Mononuclear cell (primary cell): ENCODE data around the gene COMMD9. TPM values are rescaled to one million over a fixed set of nuclear protein-coding genes. Genes with fewer than 3 reads are reported as not detected.

Source experiments
- H3K27me3 ChIP-seq: 2 replicates; pipeline ENCODE4 v1.6.0; 2011; ENCODE audit warnings: low read length, control low read depth; ENCODE audit not compliant: insufficient read depth
- H3K4me1 ChIP-seq: 2 replicates; pipeline ENCODE4 v1.5.1; 2011; ENCODE audit warnings: mild to moderate bottlenecking, low read length, control low read depth; ENCODE audit not compliant: insufficient read depth
- H3K4me3 ChIP-seq: 2 replicates; pipeline ENCODE4 v1.5.1; 2011; ENCODE audit warnings: mild to moderate bottlenecking, low read length, moderate library complexity
- H3K9me3 ChIP-seq: 2 replicates; pipeline ENCODE4 v1.5.1; 2011; ENCODE audit warnings: low read depth, mild to moderate bottlenecking, control low read depth, low read length
- total RNA-seq: library from RNA; depleted of rRNA; stranded (reverse); fragments of >200 nt; gene quantifications from one replicate; pipeline ENCODE4 v1.2.3, GENCODE V29; 2012

The COMMD9 gene
- total RNA-seq, 1 donor: 75.0 TPM

- Histone ChIP-seq H3K9me3 (no peaks in the 10 kb centered on the region), H3K4me3 (no peak overlapping the region), H3K27me3 (peaks cover 3% of the 10 kb centered on the region)
These were observed 20.6 kb upstream of the COMMD9 start for GRCh38 chr11:36309779-36310178.

DNA sequence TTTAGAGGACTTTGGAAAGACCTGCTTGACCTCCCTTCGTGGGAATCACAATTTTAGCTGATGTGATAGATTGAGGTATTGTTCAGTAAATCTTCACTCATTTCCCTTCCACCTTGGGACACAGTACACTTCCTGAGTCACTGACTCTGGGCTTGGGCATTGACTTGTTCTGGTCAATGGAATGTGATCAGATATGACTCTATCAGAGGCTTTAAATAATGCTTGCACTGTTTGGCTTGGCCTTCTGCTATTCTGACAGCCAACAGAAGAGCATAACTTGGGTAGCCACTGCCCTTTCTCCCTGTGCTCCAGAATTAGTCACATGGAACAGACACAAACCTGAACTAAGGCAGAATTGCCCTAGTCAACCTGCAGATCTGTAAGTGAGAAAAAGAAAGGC lies 19.4 kb upstream of the COMMD9 start:
- Histone ChIP-seq H3K4me1 (peaks cover 9% of the 10 kb centered on the region), H3K27me3 (peaks cover under 1% of the 10 kb centered on the region), H3K4me3 (no peak overlapping the region), H3K9me3 (no peaks in the 10 kb centered on the region)

More at GRCh38 chr11:36309779-36310178, 20.6 kb upstream of the COMMD9 start:
- H3K4me1 ChIP-seq: peaks cover 3% of the 10 kb centered on the region

DNA sequence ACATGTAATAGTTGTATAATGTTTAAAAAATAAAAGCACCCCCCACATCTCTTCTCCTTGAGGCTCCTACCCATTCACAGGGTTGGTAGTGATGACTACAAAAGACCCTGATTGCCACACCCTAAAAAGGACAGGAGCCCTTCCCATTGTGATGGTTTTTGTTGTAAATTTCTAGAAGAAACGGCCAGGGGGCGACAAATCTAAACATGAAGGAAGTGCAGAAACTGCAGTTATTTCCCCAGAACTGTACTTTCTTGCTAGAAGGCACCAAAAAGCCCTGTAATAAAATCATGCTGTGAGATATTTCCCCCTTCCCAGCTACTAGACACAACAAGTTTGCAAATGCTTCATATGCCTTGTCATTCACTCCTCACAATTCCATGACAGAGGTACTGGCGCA lies 17.7 kb upstream of the COMMD9 start:
- H3K27me3 ChIP-seq: no peaks in the 10 kb centered on the region
- H3K4me1 ChIP-seq: peaks cover 9% of the 10 kb centered on the region
- H3K4me3 ChIP-seq: no peak overlapping the region
- no peaks in the 10 kb centered on the region for H3K9me3 ChIP-seq

- Histone ChIP-seq H3K9me3 (no peaks in the 10 kb centered on the region), H3K4me3 (no peak overlapping the region), H3K27me3 (no peaks in the 10 kb centered on the region), H3K4me1 (peaks cover 9% of the 10 kb centered on the region)
These were observed 15.8 kb upstream of the COMMD9 start for GRCh38 chr11:36305047-36305446.

DNA sequence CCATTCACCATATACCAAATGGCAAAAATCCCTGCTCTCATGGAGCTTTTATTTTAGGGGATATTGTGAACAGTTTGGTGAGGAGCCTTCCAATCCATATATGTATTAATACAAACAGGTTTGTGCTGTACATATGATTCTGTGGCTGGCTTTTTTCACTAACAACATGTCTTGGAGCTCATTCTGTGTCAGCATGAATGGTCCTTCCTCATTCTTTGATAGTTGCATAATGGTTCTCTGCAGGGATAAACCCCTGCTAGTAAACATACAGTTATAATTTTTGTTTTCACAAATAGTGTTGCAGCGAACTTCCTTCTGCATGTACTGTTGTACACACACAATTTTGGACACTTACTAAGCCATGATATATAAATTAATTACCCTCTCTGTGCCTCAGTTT lies 15.1 kb upstream of the COMMD9 start:
- peaks cover 9% of the 10 kb centered on the region for H3K4me1 ChIP-seq
- H3K9me3 ChIP-seq: no peaks in the 10 kb centered on the region
- H3K4me3 ChIP-seq: no peak overlapping the region
- no peaks in the 10 kb centered on the region for H3K27me3 ChIP-seq

DNA sequence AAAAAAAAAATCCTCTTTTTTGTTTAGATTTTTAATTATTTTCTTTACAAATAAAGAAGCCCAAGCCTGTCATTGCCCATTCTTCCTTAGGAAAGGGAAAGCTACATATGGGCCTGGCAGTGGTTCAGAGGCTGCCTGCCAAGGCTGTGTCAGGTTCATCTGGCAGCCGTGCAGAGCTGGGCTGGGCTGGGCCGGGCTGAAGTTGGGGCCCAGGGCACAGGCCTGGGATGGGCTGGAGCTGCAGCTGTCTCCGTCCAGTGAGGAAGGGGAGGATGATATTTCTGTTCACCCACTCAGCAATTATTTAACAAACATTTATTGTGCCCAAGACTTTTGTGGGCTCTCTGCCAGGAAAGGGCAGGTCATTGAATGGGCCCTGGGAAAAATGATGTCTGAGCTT lies 11.4 kb upstream of the COMMD9 start:
- H3K27me3 ChIP-seq: no peaks in the 10 kb centered on the region
- peaks cover 15% of the 10 kb centered on the region for H3K4me1 ChIP-seq
- no peak overlapping the region for H3K4me3 ChIP-seq
- H3K9me3 ChIP-seq: no peaks in the 10 kb centered on the region

DNA sequence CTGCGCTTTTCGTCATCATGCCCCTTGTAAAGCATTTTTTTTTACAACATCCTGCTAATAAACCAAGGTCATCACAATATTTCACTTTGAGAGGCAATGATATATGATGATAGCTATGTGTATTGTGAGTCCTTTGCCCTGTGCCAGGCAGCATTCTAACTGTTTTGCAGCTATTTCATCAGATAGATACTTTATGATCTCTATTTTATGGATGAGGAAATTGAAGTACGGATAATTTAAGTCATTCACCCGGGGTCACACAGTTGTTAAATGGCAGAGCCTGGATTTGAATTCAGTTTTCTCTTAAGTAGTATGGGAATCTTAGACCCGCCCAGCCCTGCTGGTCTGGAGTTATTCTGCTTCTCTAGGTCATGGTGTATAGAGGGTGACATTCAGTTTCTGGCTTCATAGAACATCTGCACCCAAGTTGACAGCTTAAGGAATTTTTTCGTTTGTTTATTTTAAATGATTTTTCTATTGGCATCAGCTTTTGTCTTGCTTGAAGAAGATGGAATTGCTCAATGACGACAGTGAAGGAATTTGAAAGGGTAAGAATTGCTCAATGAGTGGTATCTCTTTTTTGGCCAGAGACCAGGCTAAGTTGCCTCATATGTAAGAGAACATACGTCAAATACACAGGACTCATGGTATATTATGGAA lies 7.8 kb upstream of the COMMD9 start:
- Histone ChIP-seq H3K4me1 (peaks cover 9% of the 10 kb centered on the region), H3K9me3 (no peaks in the 10 kb centered on the region), H3K4me3 (no peak overlapping the region), H3K27me3 (no peaks in the 10 kb centered on the region)

DNA sequence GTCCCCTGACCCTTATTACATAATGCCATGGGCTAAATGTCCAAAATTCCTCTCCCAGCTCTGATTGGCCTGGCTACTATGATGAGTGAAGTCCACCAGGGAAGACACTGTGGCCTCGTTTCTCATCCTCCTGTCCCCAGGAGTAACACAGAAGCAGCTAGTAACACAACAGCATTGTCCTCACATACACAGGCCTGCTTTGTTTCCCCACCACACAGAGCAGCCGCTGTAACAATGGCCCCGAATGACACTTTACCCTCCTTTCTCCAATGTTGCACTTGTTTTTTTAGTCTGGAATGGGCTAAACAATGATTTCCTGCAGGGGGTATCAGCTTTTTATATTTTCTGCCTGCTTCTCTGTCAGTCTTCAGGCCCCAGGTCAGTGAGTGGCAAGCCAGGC lies 6.7 kb upstream of the COMMD9 start, which contains the start of gene PRR5L:
PRR5L (plus strand) TSS at position 363 of the 400 bp plus-strand sequence. CDS start 104,834 bp downstream, outside the sequence.
- H3K27me3 ChIP-seq: no peaks in the 10 kb centered on the region
- peaks cover 9% of the 10 kb centered on the region for H3K4me1 ChIP-seq
- H3K9me3 ChIP-seq: no peaks in the 10 kb centered on the region
- no peak within 1 kb of the TSS for H3K4me3 ChIP-seq

DNA sequence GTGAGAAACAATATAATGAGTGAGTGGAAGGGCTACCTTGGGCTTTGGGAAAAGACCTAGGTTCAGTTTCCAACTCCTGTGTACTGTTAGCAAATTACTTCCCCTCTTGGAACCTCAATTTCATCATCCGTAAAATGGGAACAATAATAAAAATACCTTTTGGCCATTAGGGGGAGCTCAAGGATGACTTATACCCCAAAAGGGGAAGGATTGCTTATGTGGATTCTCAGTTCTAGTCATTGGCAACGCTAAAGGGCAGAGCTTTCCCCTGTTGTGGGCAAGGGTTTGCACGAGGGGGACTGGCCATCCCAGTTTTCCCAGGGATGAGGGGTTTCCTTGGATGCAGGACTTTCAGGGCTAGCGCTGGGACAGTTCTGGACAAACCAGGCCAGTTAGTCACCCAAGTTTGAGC lies 3.1 kb upstream of the COMMD9 start:
- no peak overlapping the region for H3K4me3 ChIP-seq
- peaks cover 21% of the 10 kb centered on the region for H3K4me1 ChIP-seq
- H3K27me3 ChIP-seq: no peaks in the 10 kb centered on the region
- no peaks in the 10 kb centered on the region for H3K9me3 ChIP-seq

DNA sequence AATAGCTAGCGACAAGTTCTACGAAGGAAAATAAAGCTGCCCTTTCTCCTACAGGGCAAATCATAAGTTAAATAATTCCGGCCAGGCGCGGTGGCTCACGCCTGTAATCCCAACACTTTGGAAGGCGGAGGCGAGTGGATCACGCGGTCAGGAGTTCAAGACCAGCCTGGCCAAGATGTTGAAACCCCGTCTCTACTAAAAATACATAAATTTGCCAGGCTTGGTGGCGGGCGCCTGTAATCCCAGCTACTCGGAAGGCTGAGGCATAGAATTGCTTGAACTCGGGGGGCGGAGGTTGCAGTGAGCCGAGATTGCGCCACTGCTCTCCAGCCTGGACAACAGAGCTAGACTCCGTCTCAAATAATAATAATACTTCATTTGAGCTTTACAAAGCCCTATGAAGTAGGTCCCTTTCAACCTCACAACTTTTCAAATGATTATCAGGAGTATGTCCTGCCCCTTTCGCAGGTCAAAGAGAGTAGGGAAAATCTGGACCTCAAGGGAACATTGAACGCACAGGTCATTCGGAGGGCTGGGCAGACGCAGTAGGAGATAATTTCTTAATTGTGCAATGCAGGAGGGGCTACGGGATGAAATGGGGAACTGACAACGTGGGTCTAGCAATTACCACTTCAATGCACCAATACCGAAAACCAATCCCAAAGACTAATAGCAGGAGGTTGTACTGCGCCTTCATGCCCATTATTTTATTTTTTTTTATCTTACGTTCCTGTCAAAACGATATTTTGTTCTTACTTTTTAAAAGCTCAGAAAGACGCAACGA lies 590 bp downstream of the COMMD9 start:
- H3K27me3 ChIP-seq: no peaks in the 10 kb centered on the region
- H3K9me3 ChIP-seq: no peaks in the 10 kb centered on the region
- peaks cover 23% of the 10 kb centered on the region for H3K4me1 ChIP-seq
- peak overlapping the region; percentile 90 for H3K4me3 ChIP-seq

- Histone ChIP-seq H3K27me3 (no peaks in the 10 kb centered on the region), H3K4me3 (no peak overlapping the region), H3K9me3 (peaks cover 6% of the 10 kb centered on the region), H3K4me1 (peaks cover 7% of the 10 kb centered on the region)
These were observed 6.3 kb downstream of the COMMD9 start for GRCh38 chr11:36282926-36283325.

DNA sequence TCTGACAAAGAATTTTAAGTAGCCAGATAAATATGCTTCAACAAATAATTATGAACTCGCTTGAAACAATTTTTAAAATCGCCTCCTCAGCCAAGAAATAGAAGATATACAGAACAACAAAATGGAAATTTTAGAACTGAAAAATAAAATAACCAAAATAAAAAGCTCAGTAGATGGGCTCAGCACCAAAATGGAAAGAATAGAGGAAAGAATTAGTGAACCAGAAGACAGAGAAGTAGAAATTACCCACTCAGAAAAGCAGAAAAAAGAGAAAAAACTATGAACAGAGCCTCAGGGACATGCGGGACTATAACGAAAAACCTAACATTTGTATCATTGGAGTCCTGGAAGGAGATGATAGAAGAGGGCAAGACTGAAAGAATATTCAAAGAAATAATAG lies 7.4 kb downstream of the COMMD9 start:
- Histone ChIP-seq H3K9me3 (peaks cover 6% of the 10 kb centered on the region), H3K4me3 (no peak overlapping the region), H3K4me1 (peaks cover 4% of the 10 kb centered on the region), H3K27me3 (no peaks in the 10 kb centered on the region)

- H3K4me3 ChIP-seq: no peak overlapping the region
- H3K27me3 ChIP-seq: no peaks in the 10 kb centered on the region
- H3K4me1 ChIP-seq: peaks cover 4% of the 10 kb centered on the region
- peaks cover 6% of the 10 kb centered on the region for H3K9me3 ChIP-seq
These were observed 8.7 kb downstream of the COMMD9 start for GRCh38 chr11:36280531-36280930.

DNA sequence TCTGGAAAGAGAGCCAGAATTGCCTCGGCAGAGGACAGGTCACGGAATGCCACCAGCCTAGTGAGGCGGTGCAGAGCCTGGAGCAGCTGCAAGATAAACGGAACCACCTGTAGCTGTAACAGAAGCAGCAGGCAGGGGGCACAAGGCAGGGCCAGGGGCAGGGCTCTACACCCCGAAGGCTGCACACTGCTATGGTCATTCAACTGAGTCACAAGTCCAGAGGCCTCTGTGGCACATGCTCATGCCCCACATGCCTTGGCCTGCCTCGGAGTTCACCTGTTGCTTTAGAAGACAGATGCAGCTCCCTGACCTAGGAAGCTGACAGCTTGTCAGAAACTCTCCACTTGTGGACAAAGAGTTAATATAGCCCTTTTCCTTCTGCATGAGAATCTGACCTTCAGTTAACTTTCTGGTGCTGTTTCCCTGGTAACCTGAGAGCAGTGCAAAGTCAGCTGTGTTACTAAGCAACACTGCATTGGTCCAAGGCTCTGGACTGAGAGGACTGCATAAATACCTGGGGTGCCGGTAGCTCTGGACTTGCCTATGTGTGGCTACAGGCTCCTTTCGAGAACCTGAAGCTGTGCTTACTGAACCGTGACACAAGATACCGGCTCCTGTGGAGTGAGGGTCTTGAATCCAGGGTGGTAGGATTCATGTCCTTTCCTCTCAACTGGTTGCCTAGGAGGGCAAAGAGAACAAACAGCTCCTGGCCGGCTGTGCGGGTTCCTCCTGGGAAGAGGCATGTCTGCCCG lies 10.5 kb downstream of the COMMD9 start:
- peaks cover under 1% of the 10 kb centered on the region for H3K4me1 ChIP-seq
- H3K27me3 ChIP-seq: no peaks in the 10 kb centered on the region
- H3K4me3 ChIP-seq: no peak overlapping the region
- peaks cover 6% of the 10 kb centered on the region for H3K9me3 ChIP-seq

GRCh38 chr11:36274414-36274813 lies 14.8 kb downstream of the COMMD9 start:
- H3K4me1 ChIP-seq: no peaks in the 10 kb centered on the region
- no peaks in the 10 kb centered on the region for H3K9me3 ChIP-seq
- no peaks in the 10 kb centered on the region for H3K27me3 ChIP-seq
- H3K4me3 ChIP-seq: no peak overlapping the region
